GM21825 (cell line): ENCODE data around the gene SEMA3E.
A peak's percentile ranks its signal among the peaks of the same experiment; 100 is the strongest.
"Not testable (repeated sequence)": the region's sequence is repeated elsewhere in the genome, so short reads cannot be mapped to it uniquely, and the experiment has no call there.

Experiments used
- ATAC-seq: cut with Tn5 transposase; IDR thresholded peaks from one replicate; pipeline ENCODE4 v1.9.1; 2021; ENCODE audit warnings: mild to moderate bottlenecking, moderate library complexity; ENCODE audit not compliant: unreplicated experiment

Gene SEMA3E

DNA sequence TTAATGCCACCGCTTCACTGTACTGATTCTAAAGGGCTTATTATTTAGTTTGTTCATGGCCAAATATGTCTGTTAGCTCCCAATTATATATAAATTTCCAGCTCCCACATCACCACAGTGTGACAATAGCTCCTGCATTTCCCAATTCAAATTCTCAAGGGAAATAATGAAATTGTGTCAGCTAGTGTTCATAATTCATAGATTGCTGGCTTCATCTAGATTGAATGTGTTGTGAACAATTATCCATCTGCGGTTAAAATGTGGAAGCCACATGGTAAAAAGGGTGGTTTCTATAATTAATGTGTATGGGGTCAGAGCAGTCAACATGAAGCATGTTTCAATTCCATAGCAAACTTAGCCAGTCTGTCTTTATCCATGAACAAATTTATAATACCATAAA lies 154.3 kb downstream of the SEMA3E start:
- ATAC-seq = no peak

DNA sequence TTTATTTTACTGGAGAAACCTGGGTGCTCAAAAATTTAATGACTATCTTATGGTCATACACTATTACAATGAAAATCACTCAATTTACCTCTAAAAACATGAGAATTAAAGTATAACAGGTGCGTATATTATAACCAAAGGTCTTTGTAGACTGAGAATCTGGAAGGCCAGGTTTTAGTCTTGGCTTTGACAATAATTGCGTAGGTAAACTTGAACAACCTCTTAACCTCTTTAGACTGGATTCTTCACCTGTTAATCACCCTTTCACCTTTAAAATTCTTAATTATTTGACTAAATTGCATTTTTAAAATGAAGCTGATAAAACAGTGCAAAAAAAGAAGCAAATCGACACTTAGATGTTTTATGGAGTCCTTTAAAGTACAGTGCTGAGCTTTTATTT lies 156.1 kb downstream of the SEMA3E start:
- no peak for ATAC-seq

DNA sequence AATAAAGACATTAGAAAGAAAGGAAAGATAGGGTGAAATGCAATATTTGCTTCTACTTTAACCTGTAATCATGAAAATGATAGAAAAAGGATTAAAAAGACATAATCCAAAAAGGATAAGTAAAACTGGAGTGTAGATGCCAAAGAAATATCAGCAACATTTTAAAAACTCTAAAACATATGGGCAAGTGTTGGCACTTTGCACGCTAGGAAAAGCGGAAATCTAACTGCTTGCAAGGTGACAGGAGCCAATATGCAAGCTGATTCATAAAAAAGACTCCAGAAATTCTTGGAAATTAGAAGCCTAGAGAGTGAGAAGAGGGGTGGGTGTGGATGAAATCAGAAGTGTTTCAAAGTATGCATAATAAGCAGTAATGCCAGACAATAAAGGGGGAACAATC lies 161.1 kb downstream of the SEMA3E start:
- ATAC-seq = no peak

DNA sequence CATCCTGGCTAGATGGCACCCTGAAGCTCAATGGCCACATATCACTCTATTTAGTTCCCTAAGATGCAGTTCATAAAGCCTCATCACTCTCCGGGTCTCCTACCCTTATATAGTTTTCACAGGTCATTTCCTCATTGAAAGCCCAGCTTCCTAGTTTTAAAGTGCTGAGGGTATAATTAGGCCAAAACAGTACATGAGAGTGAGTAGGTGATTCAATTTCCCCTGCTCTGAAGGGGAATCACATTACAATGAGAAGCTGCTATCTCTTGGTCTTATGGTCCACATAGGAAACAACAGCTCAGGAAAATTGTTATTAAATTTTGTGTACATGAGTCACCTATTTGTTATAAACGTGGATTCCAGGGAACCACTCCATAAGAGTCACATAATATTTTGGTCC lies 162.0 kb downstream of the SEMA3E start:
- ATAC-seq = no peak

DNA sequence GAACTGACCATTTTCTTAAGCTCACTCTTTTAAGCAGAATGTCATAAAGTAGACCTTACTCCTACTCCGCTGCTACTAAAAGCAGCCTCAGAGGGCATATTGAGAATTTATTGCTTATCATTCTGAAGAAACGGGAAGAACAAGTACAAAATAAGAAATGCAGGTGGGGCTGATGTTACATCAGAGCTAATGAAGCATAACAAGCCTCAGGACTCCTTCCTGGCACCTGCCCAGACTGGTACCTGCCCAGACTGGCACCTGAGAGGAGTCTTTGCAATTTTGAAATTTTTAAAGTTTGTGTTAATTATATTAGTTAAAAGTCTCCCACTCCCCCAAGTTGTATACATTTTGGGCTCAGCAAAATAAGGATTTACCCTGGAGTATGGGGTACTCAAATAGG lies 162.4 kb downstream of the SEMA3E start:
- no peak for ATAC-seq

DNA sequence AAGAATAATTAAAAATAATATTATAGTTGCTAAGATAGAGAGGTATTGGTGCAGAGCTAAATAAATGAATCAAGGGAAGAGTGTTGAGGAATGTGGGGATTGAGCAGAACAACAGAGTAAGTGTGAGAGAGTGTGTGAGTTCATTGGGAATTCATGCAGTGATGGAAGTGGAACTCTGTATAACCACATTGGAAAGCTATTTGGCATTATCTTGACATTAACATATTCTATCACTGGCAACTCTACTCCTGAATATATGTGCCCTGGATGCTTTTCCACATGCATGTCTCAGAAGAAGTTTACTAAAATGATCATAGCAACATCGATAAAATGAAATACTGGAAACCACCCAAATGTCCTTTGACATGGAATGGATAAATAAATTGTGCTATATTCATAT lies 164.1 kb downstream of the SEMA3E start:
- ATAC-seq = no peak

DNA sequence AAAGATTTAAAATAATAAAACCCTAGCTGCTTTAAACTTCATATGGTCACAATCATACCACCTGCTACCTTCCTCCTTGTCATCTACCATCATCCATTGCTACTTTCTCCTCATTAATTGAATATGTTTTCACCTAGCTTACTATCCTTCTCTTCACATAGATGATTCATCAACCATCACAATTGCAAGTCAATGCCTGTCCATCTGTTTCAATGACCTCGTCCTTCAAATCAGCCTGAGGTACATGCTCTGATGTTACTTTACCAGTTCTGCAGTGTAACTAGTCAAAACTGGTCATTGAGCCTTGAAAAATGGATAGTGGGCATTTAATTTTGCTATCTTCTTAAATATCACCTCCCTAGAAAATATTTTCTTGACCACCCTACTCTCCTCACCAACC lies 164.7 kb downstream of the SEMA3E start:
- ATAC-seq = no peak

DNA sequence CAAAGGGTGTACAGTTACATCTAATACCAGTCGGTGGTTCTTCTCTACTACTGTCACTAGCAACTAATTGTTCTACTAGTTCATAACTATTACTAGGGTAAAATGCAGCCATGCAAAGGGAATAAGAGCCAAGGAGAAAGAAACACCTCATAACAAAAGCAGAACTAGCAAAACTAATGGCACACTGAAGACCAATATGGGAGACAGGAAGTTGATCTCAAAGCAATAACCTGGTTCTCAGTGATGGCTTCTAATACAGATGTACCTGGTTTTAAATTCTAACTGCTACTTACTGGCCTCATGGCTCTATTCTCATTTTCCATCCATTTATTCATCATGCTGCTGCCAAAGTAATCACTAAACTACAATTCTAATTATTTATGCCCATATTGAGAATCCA lies 170.3 kb downstream of the SEMA3E start:
- ATAC-seq = no peak

DNA sequence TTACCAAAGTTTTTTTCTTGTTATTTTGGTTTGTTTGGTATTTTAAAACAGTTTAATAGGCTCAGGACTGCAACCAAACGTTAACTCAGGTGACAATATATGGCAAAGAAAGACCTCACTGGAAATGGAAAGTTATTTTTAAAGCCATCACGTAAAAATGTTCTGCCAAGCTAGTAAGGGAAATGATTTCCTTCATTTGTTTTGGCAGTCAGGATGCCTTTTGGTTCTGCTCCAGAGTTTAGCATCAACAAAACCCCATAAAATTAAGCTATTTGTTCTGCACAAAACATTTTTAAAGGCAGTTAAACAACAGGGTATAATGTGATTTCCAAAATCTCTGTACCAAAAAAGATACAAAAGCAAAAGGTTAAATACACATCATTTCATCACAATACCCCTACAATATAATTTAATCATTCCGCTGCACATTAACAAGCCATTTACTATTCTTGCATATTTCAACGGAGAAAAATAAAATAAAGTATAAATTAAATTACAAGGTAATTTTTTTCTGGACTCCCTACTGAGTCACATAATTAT lies 172.4 kb downstream of the SEMA3E start:
- no peak for ATAC-seq

DNA sequence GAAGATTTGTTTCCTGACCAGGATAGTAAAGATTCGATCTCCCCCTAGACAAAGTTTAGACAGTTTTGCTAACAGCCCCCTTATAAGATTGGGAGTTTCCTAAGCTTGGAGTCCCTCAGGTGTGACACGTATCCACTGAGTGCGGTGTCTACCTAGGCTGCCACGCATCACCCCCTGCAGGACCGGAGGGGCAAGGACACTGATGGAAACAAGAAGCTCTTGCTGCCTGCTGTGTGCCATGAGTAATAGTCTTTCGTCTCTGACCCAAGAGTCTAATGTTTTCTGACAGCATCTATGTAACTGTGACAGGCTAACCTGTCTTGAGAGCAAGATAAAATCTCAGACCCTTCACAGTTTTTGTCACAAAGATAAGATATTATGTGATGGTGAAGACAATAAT lies 173.5 kb downstream of the SEMA3E start:
- ATAC-seq = no peak

DNA sequence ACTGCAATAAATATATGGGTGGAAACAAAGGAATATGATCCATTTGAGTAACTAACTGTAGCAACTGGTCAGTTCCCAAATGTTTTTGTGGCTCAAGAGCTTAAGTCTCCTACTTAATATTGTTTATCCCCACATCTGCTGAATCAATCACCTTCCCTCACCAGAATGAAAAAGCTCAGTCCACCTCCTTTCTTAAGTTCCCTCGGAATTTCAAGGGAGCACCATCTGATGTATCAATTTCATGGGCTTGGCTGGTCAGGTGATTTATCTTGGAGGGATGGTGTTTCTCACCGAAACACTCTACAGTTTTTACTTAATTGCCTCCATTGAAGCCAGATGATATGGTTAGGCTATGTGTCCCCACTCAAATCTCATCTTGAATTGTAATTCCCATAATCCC lies 176.6 kb downstream of the SEMA3E start:
- no peak for ATAC-seq

DNA sequence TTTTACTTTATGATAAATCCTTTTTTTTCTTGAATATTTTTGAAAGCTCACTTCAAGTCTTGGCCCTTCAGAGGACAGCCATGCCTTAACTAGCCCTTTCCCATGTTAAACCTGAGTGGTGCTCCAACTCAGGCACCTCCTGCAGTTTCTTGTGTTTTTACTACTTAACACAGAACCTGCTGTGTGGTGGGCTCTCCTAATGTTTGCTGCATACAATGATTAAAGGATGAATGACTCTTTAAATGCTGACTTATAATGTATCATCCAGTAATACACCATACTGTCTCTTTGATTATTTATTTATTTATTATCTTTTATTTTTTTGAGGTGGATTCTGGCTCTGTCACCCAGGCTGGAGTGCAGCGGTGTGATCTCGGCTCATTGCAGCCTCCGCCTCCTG lies 179.4 kb downstream of the SEMA3E start:
- no peak for ATAC-seq

DNA sequence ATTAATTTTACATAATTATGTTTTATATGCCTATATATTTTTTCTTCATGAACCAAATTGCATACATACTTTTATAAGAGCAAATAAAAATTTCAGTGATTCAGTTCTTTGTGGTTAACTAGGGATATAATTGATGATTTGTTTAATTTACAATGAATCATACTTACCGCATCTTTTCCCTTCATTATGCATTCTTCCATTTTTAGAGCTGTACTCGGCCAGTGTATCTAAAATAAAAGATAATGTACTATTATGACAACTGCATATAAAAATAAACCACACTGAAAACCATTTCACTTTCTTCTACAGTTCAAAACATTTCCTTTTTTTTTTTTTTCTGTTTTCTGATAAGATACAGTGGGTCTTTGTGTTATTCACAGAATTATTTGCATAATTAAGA lies 179.9 kb downstream of the SEMA3E start:
- no peak for ATAC-seq

DNA sequence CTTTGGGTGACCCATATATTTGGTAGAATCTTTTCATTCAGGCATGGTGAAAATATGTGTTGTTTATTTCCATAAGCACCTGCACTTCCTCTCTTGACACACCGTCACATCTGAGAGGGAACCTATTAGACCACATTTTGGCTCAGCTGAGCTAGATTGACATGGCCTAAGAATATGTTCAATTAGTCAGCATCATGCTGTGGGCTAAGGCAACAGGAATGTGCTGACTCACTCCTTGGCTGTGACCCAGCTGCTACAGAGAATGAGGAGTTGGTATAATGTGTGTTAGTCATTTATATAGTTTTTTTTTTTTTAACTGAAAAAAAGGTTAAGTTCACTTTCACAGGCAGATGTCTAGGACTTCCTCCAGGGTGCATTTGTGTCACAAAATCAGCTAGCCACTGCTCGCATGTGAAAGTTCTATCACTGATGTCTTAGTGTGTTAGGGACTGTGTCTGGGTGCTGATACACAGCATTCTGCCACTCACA lies 180.6 kb downstream of the SEMA3E start:
- peak; percentile 97 for ATAC-seq

DNA sequence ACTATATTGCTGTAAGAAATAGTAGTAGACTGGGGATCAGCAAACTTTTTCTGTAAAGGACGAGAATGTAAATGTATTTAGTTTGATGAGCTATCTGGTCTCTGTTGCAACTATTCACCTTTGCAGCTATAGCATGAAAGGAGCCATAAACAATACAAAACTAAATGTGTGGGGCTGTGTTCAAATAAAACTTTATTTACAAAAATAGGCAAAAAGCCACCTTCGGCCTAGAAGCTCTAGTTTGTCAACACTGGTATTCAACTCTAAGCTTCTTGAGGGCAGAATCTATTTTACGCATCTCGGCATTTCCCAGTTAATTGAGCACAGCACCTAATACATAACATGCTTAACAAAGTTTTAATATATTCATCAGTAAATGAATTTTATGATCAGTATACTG lies 181.4 kb downstream of the SEMA3E start:
- no peak for ATAC-seq

DNA sequence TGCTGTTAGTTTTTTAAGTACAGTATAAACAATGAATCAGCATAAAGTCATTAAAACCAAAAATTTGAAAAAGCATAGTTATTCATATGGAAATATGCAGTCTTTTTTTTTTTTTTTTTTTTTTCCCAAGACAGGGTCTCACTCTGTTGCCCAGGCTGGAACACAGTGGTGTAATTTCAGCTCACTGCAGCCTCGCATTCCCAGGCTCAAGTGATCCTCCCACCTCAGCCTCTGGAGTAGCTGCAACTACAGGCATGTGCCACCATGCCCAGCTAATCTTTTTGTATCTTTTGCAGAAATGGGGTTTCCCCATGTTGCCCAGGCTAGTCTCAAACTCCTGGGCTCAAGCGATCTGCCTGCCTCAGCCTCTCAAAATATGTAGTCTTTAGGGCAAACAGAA lies 182.0 kb downstream of the SEMA3E start:
- no peak for ATAC-seq

DNA sequence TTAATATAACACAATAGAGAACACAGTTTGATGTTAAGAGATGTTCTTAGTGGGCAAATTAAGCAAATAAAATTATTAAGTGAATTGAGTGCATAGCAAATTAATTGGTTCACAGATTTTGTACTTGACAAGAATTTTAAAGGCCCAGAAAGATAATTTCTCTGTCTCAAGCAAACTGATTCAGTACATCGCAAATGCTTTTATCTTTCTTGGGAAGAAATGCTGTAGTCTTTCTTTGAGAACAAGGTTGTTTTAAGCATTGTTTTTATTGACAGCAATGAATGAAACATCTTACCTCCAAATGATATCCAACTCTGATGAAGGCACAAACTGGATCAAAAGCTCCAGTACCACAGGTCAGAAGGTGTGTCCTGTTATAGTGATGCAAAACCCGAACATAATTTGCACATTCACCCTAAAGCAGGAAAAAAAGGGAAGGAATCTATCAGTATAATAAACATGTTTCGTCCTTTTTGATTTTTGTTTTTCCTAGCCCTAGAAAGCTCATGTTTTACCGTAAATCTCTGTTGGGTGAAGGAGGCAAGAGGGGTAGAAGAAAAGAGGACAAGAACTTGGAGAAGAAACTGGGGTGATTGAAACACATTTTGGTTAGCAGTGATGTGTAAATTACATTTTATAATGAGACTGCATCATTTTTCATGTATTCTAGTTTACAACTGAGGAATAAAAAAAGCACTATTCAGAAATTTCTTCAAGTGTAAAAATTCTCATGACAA lies 182.6 kb downstream of the SEMA3E start:
- ATAC-seq = no peak

DNA sequence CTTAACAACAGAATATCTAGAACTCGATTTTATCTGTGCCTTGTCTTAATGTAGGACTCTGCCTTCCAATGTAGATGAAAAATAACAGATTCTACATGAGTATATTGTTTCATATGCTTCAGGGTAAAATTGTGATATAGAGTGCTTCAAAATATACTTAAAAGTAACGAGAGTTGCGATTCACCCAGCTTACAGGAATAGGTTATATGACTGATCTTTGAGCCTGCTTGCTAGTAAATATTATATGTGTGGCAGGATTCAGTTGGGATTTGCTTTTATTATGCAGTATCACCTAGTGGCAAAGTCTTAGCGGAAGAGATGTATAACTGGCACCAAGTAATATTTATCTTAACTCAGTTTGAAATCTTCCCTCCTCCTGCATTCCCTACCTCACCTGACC lies 183.3 kb downstream of the SEMA3E start:
- ATAC-seq = no peak

DNA sequence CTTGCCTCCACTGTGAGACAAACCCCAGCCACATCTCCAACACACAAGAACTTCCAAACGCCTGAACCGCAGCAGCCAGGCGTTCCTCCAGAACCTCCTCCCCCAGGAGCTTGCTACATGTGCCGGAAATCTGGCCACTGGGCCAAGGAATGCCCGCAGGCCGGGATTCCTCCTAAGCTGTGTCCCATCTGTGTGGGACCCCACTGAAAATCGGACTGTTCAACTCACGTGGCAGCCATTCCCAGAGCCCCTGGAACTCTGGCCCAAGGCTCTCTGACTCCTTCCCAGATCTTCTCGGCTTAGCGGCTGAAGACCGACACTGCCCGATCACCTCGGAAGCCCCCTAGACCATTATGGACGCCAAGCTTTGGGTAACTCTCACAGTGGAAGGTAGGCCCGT lies 187.1 kb downstream of the SEMA3E start:
- not testable (repeated sequence) for ATAC-seq

DNA sequence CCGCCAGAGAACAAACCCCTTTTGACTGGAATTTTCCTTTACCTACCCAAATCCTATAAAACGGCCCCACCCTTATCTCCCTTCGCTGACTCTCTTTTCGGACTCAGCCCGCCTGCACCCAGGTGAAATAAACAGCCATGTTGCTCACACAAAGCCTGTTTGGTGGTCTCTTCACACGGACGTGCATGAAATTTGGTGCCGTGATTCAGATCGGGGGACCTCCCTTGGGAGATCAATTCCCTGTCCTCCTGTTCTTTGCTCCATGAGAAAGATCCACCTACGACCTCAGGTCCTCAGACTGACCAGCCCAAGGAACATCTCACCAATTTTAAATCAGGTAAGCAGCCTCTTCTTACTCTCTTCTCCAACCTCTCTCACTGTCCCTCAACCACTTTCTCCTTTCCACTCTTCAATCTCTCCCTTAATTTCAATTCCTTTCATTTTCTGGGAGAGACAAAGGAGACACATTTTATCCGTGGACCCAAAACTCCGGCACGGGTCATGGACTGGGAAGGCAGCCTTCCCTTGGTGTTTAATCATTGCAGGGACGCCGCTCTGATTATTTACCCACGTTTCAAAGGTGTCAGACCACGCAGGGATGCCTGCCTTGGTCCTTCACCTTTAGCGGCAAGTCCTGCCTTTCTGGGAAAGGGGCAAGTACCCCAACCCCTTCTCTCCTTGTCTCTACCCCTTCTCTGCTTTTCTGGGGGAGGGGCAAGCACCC lies 188.8 kb downstream of the SEMA3E start:
- not testable (repeated sequence) for ATAC-seq

DNA sequence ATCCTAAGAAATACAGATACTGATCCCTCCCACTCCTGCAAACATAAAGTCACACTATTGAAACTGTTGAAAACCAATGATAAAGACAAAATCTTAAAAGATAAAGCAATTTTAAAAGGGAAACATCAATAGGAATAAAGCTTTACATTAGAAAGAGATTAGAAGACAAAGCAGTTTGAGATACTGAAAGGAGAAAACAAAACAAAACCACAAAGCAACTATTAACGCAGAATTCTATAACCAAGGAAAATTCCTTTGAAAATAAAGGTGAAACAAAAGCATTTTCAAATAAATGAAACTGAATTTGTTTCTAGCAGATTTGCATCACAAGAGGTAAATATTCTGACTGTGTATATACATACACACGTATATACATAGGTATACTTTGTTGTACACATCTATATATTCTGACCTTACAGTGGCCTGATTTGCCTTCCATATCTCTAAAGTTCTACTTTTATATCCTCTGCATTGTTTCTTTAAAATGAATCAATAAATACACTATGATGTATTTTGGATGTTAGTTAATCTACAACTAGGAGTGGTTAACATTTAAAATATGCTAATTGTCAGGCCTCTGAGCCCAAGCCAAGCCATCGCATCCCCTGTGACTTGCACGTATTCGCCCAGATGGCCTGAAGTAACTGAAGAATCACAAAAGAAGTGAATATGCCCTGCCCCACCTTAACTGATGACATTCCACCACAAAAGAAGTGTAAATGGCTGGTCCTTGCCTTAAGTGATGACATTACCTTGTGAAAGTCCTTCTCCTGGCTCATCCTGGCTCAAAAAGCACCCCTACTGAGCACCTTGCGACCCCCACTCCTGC lies 189.6 kb downstream of the SEMA3E start:
- not testable (repeated sequence) for ATAC-seq
